ENCODE results near the gene RASA4B.

Gene RASA4B

DNA sequence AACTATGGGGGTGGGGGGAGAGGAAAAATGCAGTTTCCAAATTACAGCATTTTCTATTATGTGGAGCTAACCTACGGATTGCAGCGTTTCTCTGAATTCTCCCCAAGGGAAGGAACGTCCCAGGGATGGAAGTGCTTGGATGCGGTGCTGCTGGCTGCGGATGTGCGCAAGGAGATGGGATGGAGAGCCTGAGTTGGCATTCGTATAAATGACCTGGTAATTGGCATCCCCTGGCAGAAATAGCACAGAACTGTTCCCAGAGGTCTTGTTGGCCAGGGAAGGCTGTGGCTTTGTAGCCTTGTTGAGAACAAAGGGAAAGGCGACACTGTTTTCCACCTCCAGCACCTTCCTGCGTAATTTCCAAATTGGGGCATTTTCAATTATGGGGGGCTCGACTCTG is 81.5 kb downstream of the RASA4B start:
- no peak for TF ChIP-seq CTCF (IDR thresholded peaks at IDR 0.05; ENCODE audit: insufficient read depth, missing control alignments)
- FAIRE-seq (no peak), DNase-seq (ENCODE audit: insufficient read length, low spot score) (no peak)

GRCh38 chr7:102434039-102434486 is 83.5 kb downstream of the RASA4B start:
- TF ChIP-seq CTCF (IDR thresholded peaks at IDR 0.05; ENCODE audit: insufficient read depth, missing control alignments): no peak
- no peak for DNase-seq (ENCODE audit: insufficient read length, low spot score)
- no peak for FAIRE-seq

DNA sequence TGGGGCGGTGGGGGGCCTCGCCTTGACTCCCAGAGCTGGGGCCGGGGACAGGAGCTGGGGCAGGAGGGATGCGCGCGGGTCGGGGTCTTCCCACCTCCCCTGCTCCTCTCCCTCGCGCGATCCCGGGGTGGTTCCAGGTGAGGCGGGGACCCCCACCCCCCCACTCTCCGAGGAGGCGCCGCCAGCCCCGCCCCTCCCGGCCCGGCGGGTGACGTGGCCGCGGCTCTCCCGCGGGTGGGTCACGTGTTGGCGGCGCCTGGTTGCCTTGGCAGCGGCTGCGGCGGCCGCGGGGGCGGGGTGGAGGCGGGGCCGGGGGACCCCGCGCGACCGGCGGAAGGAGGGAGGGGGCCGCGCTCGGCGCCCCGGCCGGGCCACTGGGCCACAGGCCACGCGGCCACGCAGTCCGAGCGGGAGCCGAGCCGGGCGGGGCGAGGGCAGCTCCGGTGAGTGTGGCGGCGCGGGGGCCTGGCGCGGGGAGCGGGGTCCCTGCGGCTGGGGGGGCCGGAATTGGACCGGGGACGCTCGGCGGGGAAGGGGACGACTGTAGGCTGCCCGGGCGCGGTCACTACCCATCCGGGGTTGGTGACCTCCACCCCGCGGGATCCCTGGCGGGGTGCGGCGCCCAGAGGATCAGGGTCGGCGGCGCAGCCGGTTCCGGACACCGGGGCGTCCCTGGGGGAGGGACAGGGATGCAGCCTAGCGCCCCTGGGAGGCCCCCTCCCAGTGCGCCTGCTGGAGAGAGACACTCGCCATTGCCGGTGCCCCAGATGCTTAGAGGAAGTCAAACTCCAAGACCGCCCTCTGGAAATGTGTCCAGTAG is 84.1 kb downstream of the RASA4B start, which contains the start of gene ORAI2:
TSS of gene ORAI2 (plus strand) at position 357 of the 820 bp plus-strand sequence. CDS start 5,382 bp downstream, outside the sequence.
- no peak for FAIRE-seq
- TF ChIP-seq CTCF (IDR thresholded peaks at IDR 0.05; ENCODE audit: insufficient read depth, missing control alignments): no peak
- DNase-seq (ENCODE audit: insufficient read length, low spot score): peak; percentile 80

Data from D721Med (cell line).